ENCODE data around the gene HOXD12.

The HOXD12 gene

DNA sequence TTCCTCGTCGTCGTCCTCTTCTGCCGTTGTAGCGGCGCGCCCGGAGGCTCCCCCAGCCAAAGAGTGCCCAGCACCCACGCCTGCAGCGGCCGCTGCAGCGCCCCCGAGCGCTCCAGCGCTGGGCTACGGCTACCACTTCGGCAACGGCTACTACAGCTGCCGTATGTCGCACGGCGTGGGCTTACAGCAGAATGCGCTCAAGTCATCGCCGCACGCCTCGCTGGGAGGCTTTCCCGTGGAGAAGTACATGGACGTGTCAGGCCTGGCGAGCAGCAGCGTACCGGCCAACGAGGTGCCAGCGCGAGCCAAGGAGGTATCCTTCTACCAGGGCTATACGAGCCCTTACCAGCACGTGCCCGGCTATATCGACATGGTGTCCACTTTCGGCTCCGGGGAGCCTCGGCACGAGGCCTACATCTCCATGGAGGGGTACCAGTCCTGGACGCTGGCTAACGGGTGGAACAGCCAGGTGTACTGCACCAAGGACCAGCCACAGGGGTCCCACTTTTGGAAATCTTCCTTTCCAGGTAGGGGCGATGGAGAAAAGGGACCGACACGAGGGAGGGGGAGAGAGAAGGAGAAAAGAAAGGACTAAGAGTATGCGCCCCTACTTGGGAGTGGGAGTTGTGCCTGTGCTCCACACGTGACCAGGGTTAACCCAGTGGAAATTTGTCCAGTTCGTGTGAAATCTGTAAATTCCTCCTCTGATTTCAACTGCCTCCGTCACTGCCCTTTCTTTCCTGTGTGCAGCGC lies 6.3 kb upstream of the HOXD12 start:
- no peak for DNase-seq (ENCODE audit: low spot score)

DNA sequence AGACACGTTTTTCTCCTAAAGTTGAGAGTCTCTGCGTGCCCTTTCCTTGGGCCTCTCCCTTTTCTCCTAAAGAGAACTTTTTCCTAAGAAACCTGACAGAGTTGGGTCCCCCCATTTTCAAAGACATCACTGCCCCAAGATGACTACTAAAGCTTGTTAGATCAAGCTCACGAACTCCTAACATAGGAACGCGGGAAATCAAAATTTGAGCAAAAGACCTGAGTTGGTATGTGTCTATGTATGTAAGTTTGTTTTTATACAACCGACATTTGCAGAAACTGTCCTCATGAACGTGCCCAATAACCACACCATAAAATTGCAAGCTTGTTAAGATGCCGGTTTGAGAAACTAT lies 5.7 kb upstream of the HOXD12 start:
- no peak for DNase-seq (ENCODE audit: low spot score)

DNA sequence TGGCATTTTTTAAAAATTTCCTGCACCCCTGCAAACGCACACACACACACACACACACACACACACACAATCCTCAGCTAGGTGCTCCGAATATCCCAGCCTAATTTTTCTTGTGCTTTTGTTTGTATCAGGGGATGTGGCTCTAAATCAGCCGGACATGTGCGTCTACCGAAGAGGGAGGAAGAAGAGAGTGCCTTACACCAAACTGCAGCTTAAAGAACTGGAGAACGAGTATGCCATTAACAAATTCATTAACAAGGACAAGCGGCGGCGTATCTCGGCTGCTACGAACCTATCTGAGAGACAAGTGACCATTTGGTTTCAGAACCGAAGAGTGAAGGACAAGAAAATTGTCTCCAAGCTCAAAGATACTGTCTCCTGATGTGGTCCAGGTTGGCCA lies 5.2 kb upstream of the HOXD12 start:
- DNase-seq (ENCODE audit: low spot score), result no peak

DNA sequence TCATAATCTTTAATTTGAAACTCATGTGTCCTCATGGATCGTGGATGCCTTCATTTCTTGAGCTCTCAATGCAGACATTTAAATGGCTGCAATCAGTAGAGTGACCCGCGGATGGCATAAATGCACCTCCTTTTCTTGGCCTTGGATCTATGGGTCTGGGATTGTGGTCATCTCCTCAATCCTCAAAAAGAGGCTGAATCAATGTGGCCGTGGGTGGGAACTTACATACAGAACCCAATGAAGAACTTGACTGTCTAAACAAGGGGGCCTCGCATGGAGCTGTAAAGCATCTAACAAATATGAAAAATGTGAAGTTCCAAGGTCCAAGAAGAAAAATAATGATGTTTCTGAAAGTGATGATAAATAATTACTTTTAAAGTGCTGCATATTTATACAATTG lies 4.2 kb upstream of the HOXD12 start:
- DNase-seq (ENCODE audit: low spot score), result no peak

DNA sequence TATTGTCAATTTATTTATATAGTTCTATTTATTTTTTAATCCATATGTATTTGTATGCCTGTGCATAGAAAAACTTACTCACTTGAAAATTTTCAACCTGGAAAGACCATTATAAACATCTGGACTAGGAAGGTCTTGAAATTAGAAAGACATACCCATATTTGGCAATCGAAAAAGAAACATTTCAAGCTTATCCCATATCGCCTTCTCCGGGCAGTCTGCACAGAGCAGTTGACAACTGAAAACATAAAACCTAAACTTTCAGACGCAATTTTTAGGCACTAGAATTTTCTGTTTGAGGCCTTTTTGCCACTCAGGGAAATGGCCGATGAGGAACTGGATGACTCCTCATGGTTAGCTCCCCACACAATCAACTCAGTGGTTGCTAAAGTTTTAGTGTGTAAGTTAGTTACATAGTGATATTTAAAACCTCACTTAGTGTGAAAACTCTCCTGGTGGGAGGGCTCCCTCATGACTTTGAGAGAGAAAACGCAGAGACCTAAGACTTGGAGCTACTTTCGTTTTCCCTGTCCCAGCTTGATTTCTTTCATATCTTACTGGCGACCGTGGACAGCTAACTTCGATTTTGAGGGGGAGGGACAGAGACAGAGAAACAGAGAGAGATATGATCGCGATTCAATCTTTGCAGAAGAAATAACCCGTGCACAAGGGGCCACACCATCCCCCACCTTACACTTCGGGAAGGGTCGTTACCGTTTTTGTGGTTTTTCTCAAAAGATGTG lies 3.2 kb upstream of the HOXD12 start:
- no peak for DNase-seq (ENCODE audit: low spot score)

DNA sequence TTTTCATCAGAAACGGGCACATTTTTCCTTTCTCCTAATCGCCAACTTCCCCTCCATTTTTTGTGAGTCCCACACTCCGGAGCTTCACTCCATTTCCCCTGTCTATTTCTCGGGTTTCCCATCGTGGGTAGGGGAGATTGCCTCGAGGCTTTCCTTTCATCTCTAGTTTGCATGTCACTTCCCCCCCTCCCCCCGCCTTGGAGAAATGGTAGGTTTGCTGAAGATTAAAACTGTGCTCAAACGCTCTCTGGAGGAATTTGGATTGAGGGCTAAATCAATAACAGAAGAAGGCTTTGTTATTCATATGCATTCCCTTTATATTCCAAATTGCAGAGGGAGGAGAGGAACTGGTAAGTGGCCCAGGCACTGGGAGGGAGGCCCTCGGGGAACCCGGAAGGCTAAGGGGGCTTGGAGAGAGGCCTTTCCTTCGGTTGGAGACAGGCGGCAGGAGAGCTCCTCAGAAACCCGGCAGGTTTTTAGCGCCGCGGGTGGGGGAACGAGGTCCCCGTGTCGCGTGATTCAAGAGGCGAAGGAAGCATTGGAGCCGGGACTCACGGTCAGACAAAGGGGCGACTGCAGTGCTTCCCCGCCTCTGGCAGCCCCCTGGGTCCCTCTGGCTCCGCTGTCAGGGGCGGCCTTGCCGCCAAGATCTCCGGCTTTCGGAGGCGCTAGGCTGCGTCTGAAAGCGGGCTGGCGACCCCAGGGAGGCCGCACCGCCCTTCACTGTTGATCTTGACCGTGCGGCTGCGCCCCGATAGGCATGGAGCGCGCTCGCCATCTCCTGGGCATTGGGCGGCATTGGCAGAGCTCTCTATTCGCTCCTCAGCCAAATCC lies 2.4 kb upstream of the HOXD12 start:
- peak; percentile 47 for DNase-seq (ENCODE audit: low spot score)

DNA sequence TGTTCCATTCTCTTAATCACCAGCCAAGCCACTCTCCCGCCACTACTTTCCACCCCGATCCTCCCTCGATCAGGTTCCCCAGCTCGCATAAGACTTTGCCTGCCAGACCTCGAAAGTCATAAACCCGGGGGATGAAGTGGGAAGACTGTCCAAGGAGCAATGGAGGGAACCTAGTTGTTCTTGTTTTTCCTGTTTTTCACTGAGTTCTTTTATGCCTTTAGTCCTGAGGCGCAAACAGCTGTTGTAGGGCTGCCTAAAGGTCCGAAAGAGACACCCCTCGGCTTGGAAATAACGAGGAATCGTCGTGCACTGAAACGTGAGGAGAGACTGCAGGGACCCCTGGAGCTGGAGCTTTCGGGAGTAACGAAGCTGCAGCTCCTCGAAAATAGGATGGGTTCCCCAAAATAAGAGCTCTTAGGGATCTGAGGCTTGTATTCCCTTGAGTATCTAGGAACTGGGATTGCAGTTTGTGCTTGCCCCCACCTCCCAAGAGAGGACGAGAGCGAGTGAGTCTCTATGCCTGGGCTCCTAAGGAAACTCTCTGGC lies 1.7 kb upstream of the HOXD12 start:
- no peak for DNase-seq (ENCODE audit: low spot score)

DNA sequence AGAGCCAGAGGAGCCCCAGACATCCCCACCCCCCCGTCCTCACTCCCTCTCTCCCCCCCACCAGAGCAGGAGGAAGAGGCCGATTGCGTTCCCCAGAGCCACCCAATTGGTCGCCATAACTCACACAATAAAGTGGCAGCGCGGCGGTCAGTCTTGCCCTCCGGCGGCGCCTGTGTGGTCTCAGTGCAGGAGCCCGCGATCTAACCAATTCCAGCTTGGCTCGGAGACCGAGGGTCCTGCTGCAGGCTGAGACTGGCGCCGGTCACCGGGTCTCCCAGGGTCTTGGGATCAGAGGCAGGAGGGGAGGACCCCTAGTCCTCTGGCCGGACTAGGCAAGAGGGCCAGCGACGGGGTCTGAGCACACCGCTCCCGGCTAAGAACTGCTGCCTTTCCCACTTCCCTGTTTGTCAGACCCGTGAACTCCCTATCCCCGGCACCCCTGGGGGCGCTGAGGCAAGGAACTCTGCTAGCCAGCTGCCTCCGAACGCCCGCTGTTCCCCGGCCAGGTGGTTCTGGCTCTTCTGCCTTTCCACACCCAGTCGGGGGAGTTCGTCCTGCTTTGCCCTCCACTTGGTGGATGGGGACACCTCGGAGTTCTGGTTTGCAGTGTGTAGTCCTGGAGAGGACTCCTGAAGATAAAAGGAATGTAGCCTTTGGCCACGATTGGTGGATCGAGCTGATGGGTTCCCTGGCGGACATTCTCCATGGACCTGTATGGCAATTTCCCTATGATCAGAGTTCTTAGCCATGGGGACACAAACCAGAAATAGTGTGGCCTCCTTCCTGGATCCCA lies 1.0 kb upstream of the HOXD12 start:
- DNase-seq (ENCODE audit: low spot score), result no peak

DNA sequence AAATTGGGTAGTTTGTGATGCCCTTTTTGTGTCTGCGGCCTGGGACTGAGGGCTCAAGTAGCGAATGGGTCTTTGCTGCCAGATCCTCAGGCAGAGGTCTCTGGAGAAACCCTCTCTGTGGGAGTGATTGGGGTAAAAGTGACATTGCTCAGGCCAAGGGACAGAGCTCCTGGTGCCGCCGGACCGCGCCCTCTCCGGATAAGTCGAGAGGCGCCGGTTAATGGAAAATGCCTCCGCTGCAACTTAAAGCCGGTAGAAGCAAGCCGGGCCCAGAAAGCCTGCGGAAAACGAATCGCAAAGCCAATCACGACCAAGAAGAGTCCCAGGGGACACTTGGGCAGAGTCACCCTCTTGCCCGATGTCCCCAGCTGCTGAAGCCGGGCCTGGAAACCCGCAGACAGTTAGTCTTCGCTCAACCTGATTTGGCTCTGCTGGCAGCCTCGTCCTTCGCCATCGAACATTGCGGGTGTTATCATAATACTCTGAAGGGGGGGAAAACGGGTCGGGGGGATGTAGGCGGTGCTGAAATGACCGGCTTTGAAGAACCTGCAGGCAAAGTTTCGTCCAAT lies 352 bp upstream of the HOXD12 start:
- no peak for DNase-seq (ENCODE audit: low spot score)

DNA sequence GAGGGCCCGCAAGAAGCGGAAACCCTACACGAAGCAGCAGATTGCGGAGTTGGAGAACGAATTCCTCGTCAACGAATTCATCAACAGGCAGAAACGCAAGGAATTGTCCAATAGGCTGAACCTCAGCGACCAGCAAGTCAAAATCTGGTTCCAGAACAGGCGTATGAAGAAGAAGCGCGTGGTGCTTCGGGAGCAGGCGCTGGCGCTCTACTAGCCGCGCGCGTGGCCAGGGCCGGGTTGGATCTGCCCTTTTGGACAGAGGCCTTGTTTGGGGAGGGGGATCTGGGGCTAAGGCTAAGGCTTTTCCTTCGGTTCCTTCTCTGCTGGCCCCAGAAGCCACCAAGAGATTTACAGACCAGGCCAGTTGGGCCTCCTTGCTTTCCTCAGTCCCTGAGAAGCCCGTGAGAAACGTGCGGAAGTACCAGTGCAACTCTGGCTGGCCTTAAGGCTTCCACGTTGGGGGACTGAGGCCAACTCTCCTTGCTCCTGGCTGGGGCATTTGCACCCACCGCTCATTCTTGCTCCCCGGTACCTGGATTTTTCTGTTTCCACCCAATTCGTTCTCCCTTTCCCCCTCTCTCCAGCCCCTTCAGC lies 1.0 kb downstream of the HOXD12 start:
- no peak for DNase-seq (ENCODE audit: low spot score)

DNA sequence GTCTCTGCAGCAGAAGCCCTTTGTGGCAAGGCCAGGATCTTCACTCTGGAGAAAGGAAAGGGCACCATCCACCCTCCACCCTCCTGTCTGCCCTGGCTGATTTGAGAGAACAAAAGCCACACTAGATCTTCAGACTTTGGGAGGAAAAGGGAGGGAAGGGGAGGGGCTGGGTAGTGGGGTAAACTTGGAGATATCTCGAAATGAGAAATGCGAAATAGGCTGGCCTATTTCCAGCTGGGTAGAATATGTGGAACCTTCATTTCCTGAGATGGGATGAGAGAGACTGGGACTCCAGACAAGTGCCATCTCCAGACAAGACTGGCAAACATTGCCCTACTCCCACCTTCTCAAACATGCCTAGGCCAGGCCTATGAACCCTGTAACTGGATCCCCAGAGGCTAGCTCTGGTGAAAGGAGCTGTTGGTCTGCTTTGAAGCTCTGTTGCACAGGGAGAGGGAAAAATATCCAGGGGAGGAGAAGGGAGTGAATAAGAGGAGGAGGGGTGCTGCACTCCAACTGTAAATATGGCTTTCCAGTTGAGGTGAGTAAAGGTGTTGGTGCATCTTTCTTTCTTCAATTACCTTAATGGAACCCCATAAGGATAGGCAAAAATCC lies 1.7 kb downstream of the HOXD12 start:
- DNase-seq (ENCODE audit: low spot score), result no peak

DNA sequence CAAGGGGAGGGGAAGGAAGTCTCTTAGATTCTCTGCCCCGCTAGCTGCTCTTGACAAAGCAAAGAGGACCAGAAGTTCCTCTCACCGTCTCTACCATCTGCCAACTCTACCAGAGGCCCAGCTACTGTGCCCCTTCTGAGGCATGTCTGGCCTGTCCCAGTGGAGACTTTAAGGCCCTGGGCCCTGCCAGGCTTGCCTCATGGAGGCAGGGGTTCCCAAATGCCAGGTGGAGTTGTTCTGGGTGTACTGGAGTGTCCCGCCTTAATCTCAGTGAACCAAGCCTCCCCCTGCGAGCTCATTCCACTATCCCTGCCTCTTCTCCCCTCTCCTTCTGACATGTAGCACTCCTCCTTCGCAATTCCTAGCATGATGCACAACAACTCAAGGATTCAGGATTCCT lies 2.2 kb downstream of the HOXD12 start:
- DNase-seq (ENCODE audit: low spot score), result no peak

DNA sequence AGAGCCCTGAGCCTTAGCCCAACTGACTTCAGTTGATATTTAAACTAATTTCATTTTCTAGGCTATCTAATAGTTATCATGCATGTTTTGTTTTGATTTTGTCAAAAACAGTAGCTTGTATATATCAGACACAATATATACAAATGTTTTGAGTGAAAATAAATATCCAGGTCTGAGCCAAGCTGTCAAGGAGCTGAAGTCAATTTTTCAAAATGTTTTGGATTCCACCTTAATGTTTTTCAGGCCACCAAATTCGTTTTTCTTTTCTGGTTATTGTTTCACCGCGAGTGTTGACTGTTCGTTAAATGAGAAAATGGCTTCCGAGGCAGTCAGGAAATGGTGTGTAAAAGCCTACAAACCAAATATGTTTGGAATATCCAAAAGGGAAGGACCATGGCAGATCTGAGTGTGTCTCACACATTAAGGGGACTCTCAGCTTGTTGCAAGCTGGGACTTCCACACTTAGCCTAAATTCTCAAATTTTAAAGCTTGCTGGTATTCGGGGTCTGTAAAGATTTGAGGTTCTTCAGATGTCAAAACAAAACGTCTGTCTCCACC lies 2.8 kb downstream of the HOXD12 start:
- no peak for DNase-seq (ENCODE audit: low spot score)

DNA sequence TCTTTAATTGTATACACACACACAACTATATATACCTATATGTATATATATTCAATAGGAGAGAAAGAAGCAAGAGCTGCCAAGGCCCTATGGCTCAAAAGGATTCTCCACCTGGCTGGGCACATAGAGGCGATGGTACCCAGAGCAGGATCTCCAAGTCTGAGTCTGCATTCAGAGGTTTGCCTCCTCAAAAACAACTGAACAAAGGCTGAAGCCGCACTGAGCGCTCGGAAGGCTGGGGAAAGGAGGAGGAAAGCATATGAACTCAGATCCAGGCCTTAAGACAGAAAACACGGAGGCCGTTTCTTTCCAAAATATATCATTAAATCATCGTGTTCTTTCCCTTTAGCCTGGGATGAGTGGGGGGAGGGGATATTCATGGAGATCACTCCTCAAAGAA lies 3.6 kb downstream of the HOXD12 start:
- no peak for DNase-seq (ENCODE audit: low spot score)

DNA sequence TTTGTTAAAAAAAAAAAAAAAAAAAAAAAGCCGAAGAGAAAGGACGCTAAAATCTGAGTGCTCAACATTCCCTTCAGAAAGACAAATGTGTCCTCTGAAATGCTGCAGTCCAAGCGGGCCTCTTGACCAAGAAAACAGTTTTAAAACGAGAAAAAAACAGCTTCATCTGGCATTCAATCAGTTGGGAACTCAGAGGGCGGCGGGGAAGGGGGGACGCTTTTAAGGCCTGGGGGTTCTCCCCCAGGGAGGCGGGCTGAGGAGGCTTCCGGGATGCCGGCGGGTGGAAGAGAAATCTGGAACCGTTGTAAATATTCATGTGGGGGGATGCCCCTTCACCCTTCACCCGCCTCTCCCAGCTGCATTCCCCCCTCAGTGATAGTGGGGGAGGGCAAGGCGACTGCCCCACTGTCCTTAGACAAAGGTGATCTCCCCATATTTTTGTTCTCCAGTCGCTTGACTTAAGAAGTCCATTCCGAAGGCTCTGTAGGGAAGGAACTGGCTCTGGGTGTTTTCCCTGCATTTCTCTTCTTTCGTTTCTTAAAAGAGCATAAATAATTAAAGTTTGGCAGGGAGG lies 4.2 kb downstream of the HOXD12 start:
- DNase-seq (ENCODE audit: low spot score), result no peak

DNA sequence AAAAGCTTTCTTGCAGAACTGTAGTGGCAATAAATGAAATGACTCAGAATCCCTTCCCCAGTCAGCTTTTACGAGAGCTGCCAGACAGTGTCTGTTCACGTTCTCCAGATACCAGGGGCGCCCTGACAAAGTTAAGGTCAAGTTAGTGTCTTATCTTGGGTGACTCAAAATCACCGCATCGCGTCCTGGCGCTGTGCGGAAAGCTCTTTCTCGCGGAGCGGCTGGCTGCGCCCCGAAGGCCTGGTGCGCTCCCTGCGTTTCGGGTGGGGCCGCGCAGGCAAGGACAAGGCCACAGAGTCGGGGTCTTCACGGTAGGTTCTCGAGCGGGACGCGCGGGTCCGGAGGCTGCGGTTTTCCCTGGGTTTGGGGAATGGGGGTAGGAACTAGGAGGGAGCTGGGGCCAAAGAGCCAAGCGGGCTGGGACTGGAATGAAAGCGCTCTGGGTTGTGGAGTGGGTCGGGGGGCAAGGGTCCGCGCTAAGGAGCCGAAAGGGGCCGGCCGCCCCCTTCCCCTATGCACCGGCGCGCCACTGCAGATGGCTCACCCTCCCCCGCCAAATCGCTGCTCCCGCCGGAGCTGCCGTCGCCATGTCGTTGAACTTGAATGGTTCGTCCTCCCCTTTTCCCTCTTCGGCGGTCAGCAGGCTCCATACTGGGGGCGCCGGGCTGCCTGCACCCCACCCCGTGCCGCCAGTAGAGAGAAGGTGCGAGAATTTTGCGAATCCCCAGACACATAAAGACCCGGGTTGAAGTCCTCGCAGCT lies 4.9 kb downstream of the HOXD12 start:
- DNase-seq (ENCODE audit: low spot score), result no peak

DNA sequence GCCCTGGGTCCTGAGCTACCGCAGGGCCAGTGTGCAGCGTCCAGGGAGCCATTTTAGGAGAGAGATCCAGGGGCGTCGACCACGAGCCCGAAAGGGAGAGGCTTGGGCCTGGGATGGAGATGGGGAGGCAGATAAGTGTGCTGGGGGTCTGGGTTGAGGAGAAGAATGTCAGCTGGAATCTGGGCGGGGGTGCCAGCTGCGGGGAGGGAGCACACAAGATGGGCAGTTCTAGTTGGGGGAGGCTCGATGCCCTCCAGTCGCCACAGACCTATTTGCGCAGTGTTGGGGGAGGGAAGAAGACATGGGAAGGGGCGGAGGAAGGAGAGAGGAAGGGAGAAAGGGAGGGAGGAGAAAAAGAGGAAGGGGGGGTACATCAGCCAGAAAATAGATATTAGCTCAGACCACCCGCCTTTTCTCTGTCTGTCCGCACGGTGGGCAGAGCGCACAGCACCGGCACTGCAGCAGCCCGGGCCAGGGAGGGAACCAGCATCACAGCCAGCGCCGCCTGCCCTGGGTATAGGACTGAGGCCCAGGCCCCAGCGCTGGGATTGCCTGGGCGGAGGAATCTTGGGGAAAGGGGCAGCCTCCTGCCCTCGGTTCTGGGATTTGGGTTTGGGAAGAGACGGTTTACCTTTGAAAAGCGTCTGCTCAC lies 5.6 kb downstream of the HOXD12 start:
- DNase-seq (ENCODE audit: low spot score), result no peak

DNA sequence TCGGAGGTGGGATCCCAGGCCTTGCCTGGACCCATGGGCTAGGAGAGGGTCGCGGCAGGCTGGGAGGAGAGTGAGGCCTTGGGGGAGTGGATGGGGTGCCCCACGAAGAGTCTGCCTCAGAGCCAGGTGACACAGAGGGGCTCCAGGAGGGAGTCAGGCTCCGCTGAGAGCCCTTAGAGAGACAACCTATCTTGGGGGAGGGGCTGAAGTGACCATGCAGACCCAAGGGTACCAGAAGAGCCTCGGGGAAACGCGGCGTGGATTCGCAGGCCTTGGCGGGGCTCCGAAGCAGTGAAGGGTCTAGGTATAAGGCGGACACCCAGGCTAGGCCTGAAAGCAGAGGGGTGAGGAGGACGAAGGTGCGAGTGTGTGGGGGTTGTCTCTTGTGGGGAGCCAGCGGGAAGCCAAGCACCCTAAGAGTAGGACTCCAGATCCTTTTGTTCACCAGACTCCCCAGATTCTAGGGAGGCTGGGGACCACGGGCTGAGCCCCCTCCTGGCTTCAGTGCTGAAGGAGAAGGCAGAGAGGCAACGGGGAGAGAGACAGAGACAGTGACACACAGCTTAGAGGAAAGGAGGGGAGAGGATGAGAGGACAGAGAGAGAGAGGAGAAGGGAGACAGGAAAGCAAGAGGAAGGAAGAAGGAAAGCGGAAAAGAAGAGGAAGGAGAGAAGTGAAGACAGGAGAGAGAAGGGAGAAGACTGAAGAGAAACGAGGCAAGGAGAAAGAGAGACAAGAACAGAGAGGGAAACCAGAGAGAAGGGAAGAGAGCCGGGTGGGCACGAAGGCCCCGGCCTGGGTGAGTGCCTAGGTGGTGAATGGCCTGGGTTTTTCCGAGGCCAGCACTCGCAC lies 6.4 kb downstream of the HOXD12 start:
- DNase-seq (ENCODE audit: low spot score), result no peak

All from Ammon's horn (tissue), 1 donor.